CD14-positive monocyte (primary cell): Measurements from ENCODE around the gene MAST4. TPM values are rescaled to one million over a fixed set of nuclear protein-coding genes. Genes with fewer than 3 reads are reported as not detected.

ENCODE experiments used
- DNase-seq, 3 donors: peaks; one replicate each; pipeline ENCODE4 v3.0.0-alpha.2; 2011 to 2022
- H2AFZ ChIP-seq: 2 replicates; pipeline ENCODE4 v1.6.0; 2012; ENCODE audit warnings: mild to moderate bottlenecking, low read depth, low read length, inconsistent platforms; ENCODE audit not compliant: insufficient read depth, poor library complexity, severe bottlenecking
- H3K27ac ChIP-seq, 2 donors: 1 replicate in 1 of 2; 2 replicates in 1 of 2; pipeline ENCODE4 v1.5.1; 2012 to 2013; ENCODE audit warnings: low read length in 2 of 2, control low read depth in 1 of 2, inconsistent platforms in 1 of 2, low read depth in 1 of 2, mild to moderate bottlenecking in 1 of 2
- H3K27me3 ChIP-seq, 2 donors: one replicate each; pipeline versions ENCODE4 v1.6.0 to v1.6.1; 2011 to 2013; ENCODE audit warnings: low read length in 2 of 2; ENCODE audit not compliant: control insufficient read depth in 2 of 2, insufficient read depth in 2 of 2
- H3K36me3 ChIP-seq, 2 donors: replicated peaks in 1 of 2; 1 replicate in 1 of 2; 2 replicates in 1 of 2; pipeline versions ENCODE4 v1.5.1 to v1.6.1; 2012 to 2013; ENCODE audit warnings: low read length in 2 of 2, control low read depth in 1 of 2, inconsistent platforms in 1 of 2, mild to moderate bottlenecking in 1 of 2; ENCODE audit not compliant: insufficient read depth in 2 of 2, control insufficient read depth in 1 of 2
- H3K4me1 ChIP-seq, 2 donors: 1 replicate in 1 of 2; 2 replicates in 1 of 2; pipeline versions ENCODE4 v1.5.1 to v1.6.1; 2012 to 2013; ENCODE audit warnings: low read length in 2 of 2, control low read depth in 1 of 2, inconsistent platforms in 1 of 2, mild to moderate bottlenecking in 1 of 2, moderate library complexity in 1 of 2; ENCODE audit not compliant: insufficient read depth in 2 of 2, control insufficient read depth in 1 of 2
- H3K4me2 ChIP-seq: replicated peaks from 2 replicates; pipeline ENCODE3; 2012; ENCODE audit warnings: low read length, moderate library complexity, mild to moderate bottlenecking; ENCODE audit not compliant: poor library complexity, severe bottlenecking; ENCODE audit errors: extremely low read depth
- H3K4me3 ChIP-seq, 3 experiments: fragments of 200-600 bp in 1 of 3; sonication (generic) in 1 of 3; replicated peaks in 1 of 3; 1 replicate in 2 of 3; 2 replicates in 1 of 3; pipeline ENCODE4 v1.5.1; 2011 to 2013; ENCODE audit warnings: low read length in 3 of 3, mild to moderate bottlenecking in 3 of 3, control low read depth in 2 of 3, low read depth in 2 of 3, inconsistent platforms in 1 of 3, moderate library complexity in 1 of 3
- H3K79me2 ChIP-seq: 2 replicates; pipeline ENCODE4 v1.6.0; 2012; ENCODE audit warnings: mild to moderate bottlenecking, control low read depth, inconsistent platforms, low read length, moderate library complexity; ENCODE audit not compliant: insufficient read depth
- H3K9ac ChIP-seq: 2 replicates; pipeline ENCODE4 v1.6.0; 2017; ENCODE audit warnings: low read length, mild to moderate bottlenecking; ENCODE audit not compliant: insufficient read depth, poor library complexity, severe bottlenecking
- H3K9me3 ChIP-seq, 2 donors: replicated peaks in 1 of 2; 1 replicate in 1 of 2; 2 replicates in 1 of 2; pipeline versions ENCODE4 v1.5.1 to v1.6.1; 2012 to 2013; ENCODE audit warnings: low read length in 2 of 2, control low read depth in 1 of 2; ENCODE audit not compliant: control insufficient read depth in 1 of 2, insufficient read depth in 1 of 2
- H4K20me1 ChIP-seq: 2 replicates; pipeline ENCODE4 v1.6.0; 2012; ENCODE audit warnings: mild to moderate bottlenecking, low read length, control low read depth, moderate library complexity; ENCODE audit not compliant: insufficient read depth
- H3K27ac Mint-ChIP-seq, 7 donors: one replicate each; pipeline ENCODE4 v1.8.0; 2020; ENCODE audit warnings: mild to moderate bottlenecking in 7 of 7, mixed read lengths in 7 of 7, moderate library complexity in 6 of 7, inconsistent platforms in 2 of 7
- H3K27me3 Mint-ChIP-seq, 3 donors: one replicate each; pipeline ENCODE4 v1.8.0; 2021 to 2022; ENCODE audit warnings: low read depth in 3 of 3, mild to moderate bottlenecking in 3 of 3, mixed read lengths in 3 of 3, moderate library complexity in 3 of 3, inconsistent platforms in 1 of 3
- H3K36me3 Mint-ChIP-seq, 2 donors: one replicate each; pipeline ENCODE4 v1.8.0; 2020; ENCODE audit warnings: mixed read lengths in 2 of 2, inconsistent platforms in 1 of 2, mild to moderate bottlenecking in 1 of 2
- H3K4me1 Mint-ChIP-seq: one replicate; pipeline ENCODE4 v1.8.0; 2020; ENCODE audit warnings: mild to moderate bottlenecking, mixed read lengths
- H3K4me3 Mint-ChIP-seq, 2 donors: one replicate each; pipeline ENCODE4 v1.8.0; 2020; ENCODE audit warnings: mild to moderate bottlenecking in 2 of 2, mixed read lengths in 2 of 2, moderate library complexity in 1 of 2
- H3K9me3 Mint-ChIP-seq, 7 donors: one replicate each; pipeline ENCODE4 v1.8.0; 2020 to 2022; ENCODE audit warnings: mixed read lengths in 7 of 7, mild to moderate bottlenecking in 6 of 7, moderate library complexity in 6 of 7, inconsistent platforms in 2 of 7
- CTCF ChIP-seq: fragments of 200-600 bp; IDR thresholded peaks from one replicate; pipeline ENCODE4 v1.8.0; 2022; ENCODE audit warnings: antibody characterized with exemption, mild to moderate bottlenecking
- WGBS: methylation state at CpG from one replicate; pipeline ENCODE4 v1.1.5; 2013; ENCODE audit warnings: missing lambda C conversion rate; ENCODE audit not compliant: insufficient coverage; 5-methylcytosine and 5-hydroxymethylcytosine counted together
- intact Hi-C, 2 donors: fragments of 100-400 bp; cut with micrococcal nuclease; formaldehyde crosslinking; loops; one replicate each; pipeline versions ENCODE4 v1.15.0 to v1.15.1; 2023
- polyA plus RNA-seq, 3 donors: library from polyadenylated mRNA; depleted of rRNA in 1 of 3; unstranded in 2 of 3; stranded (reverse) in 1 of 3; fragments of 300-500 nt in 2 of 3; fragments of >200 nt in 1 of 3; fragmentation: Illumina TruSeq in 2 of 3; gene quantifications; 1 replicate in 2 of 3; 2 replicates in 1 of 3; pipeline ENCODE4 v1.2.3, GENCODE V29; 2012 to 2021

MAST4 gene
- polyA plus RNA-seq, 3 donors = 0.03 to 0.24 TPM; not detected in 1

GRCh38 chr5:66560371-66560770 is 35.8 kb upstream of the MAST4 start:
- no peak for DNase-seq
- H3K27ac ChIP-seq = no peak overlapping the region
- no peaks in the 10 kb centered on the region for H3K9me3 ChIP-seq
- no peaks in the 10 kb centered on the region for H3K36me3 ChIP-seq
- no peaks in the 10 kb centered on the region for H3K79me2 ChIP-seq
- no peaks in the 10 kb centered on the region for H3K4me1 ChIP-seq
- H2AFZ ChIP-seq = no peak overlapping the region
- Mint-ChIP-seq H3K4me1 (peaks cover 2% of the 10 kb centered on the region), H3K9me3 (peaks cover 0 to 8% (median 3%) of the 10 kb centered on the region in 7 donors), H3K27ac (no peak overlapping the region), H3K27me3 (peaks cover 0 to 2% (median 1%) of the 10 kb centered on the region in 3 donors), H3K4me3 (no peak overlapping the region), H3K36me3 (no peaks in the 10 kb centered on the region)
- H3K9ac ChIP-seq = no peak overlapping the region
- H3K27me3 ChIP-seq = no peaks in the 10 kb centered on the region
- WGBS = 95% methylated on average over 2 of the region's 4 CpGs
- no peaks in the 10 kb centered on the region for H4K20me1 ChIP-seq
- no peak for TF ChIP-seq CTCF
- H3K4me3 ChIP-seq = no peak overlapping the region
- no peak overlapping the region for H3K4me2 ChIP-seq
- intact Hi-C loops = no loop called here

GRCh38 chr5:66561256-66561990 is 34.8 kb upstream of the MAST4 start:
- Histone ChIP-seq H3K9me3 (no peaks in the 10 kb centered on the region), H3K79me2 (no peaks in the 10 kb centered on the region), H3K4me3 (no peak overlapping the region), H3K27ac (no peak overlapping the region), H2AFZ (no peak overlapping the region), H3K4me1 (no peaks in the 10 kb centered on the region), H3K27me3 (no peaks in the 10 kb centered on the region), H4K20me1 (no peaks in the 10 kb centered on the region), H3K9ac (no peak overlapping the region), H3K4me2 (no peak overlapping the region), H3K36me3 (no peaks in the 10 kb centered on the region)
- Mint-ChIP-seq H3K9me3 (peaks cover 0 to 6% (median 3%) of the 10 kb centered on the region in 7 donors), H3K27ac (no peak overlapping the region), H3K36me3 (no peaks in the 10 kb centered on the region), H3K27me3 (peaks cover 0 to 2% (median 1%) of the 10 kb centered on the region in 3 donors), H3K4me3 (no peak overlapping the region), H3K4me1 (peaks cover 4% of the 10 kb centered on the region)
- WGBS = 77% methylated on average over 3 of the region's 6 CpGs
- TF ChIP-seq CTCF = no peak
- intact Hi-C loops = no loop called here
- no peak for DNase-seq
